T-cell (primary cell): ENCODE results near the gene MRPS34. TPM values are rescaled to one million over a fixed set of nuclear protein-coding genes. Genes with fewer than 3 reads are reported as not detected.

Source experiments
- ATAC-seq, 4 experiments: fragments of 200-7000 bp in 3 of 4; fragments of 150-1000 bp in 1 of 4; cut with Tn5 transposase; replicated peaks in 1 of 4; 1 replicate in 3 of 4; 2 replicates in 1 of 4; pipeline ENCODE4 v1.10.0; 2021; ENCODE audit warnings: moderate library complexity in 3 of 4, mild to moderate bottlenecking in 2 of 4, moderate number of reproducible peaks in 1 of 4
- CTCF ChIA-PET, 2 donors: fragments of 300-600 bp; sonication (Branson Sonifier 250); formaldehyde crosslinking; loops; one replicate each; lab custom pipeline; 2022; ENCODE audit warnings: antibody characterized with exemption in 2 of 2; lab: Charles Lee
- POLR2A ChIA-PET, 2 donors: fragments of 300-600 bp; sonication (Branson Sonifier 250); formaldehyde crosslinking; loops; one replicate each; lab custom pipeline; 2022; ENCODE audit warnings: antibody characterized with exemption in 2 of 2; lab: Charles Lee
- DNase-seq, 35 experiments: peaks; one replicate each; pipeline versions ENCODE4 v3.0.0 to v3.0.0-alpha.2; 2013 to 2023
- H3K27ac ChIP-seq: one replicate; pipeline ENCODE4 v1.5.1; 2013; ENCODE audit warnings: low read length
- H3K27me3 ChIP-seq, 2 experiments: replicated peaks in 1 of 2; 1 replicate in 1 of 2; 2 replicates in 1 of 2; pipeline versions ENCODE4 v1.6.1 to v1.7.0; 2013; ENCODE audit warnings: low read length in 1 of 2, mixed read lengths in 1 of 2; ENCODE audit not compliant: control insufficient read depth in 2 of 2, insufficient read depth in 2 of 2; ENCODE audit errors: extremely low read depth in 1 of 2
- H3K36me3 ChIP-seq, 2 donors: 1 replicate in 1 of 2; 2 replicates in 1 of 2; pipeline versions ENCODE4 v1.6.1 to v1.7.0; 2013; ENCODE audit warnings: low read length in 1 of 2; ENCODE audit not compliant: control insufficient read depth in 2 of 2, insufficient read depth in 1 of 2; ENCODE audit errors: extremely low read depth in 1 of 2
- H3K4me1 ChIP-seq, 2 experiments: 1 replicate in 1 of 2; 2 replicates in 1 of 2; pipeline versions ENCODE4 v1.6.1 to v1.7.0; 2013; ENCODE audit warnings: low read length in 2 of 2, mixed read lengths in 1 of 2; ENCODE audit not compliant: insufficient read depth in 2 of 2, control insufficient read depth in 1 of 2; ENCODE audit errors: extremely low read depth in 1 of 2
- H3K4me3 ChIP-seq, 2 donors: 1 replicate in 1 of 2; 2 replicates in 1 of 2; pipeline versions ENCODE4 v1.5.1 to v1.7.0; 2013; ENCODE audit warnings: mild to moderate bottlenecking in 2 of 2, low read length in 1 of 2, moderate library complexity in 1 of 2; ENCODE audit not compliant: control insufficient read depth in 1 of 2; ENCODE audit errors: extremely low read depth in 1 of 2
- H3K9me3 ChIP-seq: 2 replicates; pipeline ENCODE4 v1.7.0; 2013
- H3K27ac Mint-ChIP-seq, 2 donors: one replicate each; pipeline ENCODE4 v1.8.0; 2020 to 2021; ENCODE audit warnings: mild to moderate bottlenecking in 2 of 2, mixed read lengths in 2 of 2
- H3K27me3 Mint-ChIP-seq, 2 donors: one replicate each; pipeline ENCODE4 v1.8.0; 2021 to 2022; ENCODE audit warnings: mixed read lengths in 2 of 2
- H3K36me3 Mint-ChIP-seq: one replicate; pipeline ENCODE4 v1.8.0; 2021; ENCODE audit warnings: mixed read lengths
- H3K4me1 Mint-ChIP-seq, 3 donors: one replicate each; pipeline ENCODE4 v1.8.0; 2020 to 2022; ENCODE audit warnings: mixed read lengths in 3 of 3, mild to moderate bottlenecking in 1 of 3
- H3K4me3 Mint-ChIP-seq, 3 donors: one replicate each; pipeline ENCODE4 v1.8.0; 2020 to 2022; ENCODE audit warnings: mild to moderate bottlenecking in 3 of 3, mixed read lengths in 3 of 3, moderate library complexity in 3 of 3
- H3K9me3 Mint-ChIP-seq, 3 donors: one replicate each; pipeline ENCODE4 v1.8.0; 2020 to 2022; ENCODE audit warnings: mixed read lengths in 3 of 3
- WGBS: methylation state at CpG from one replicate; pipeline ENCODE4 v1.1.5; 2013; ENCODE audit warnings: missing lambda C conversion rate; ENCODE audit not compliant: insufficient coverage; 5-methylcytosine and 5-hydroxymethylcytosine counted together
- total RNA-seq, 35 experiments: library from RNA in 6 of 35; stranded (reverse) in 6 of 35; fragments of 120-200 nt in 1 of 35; gene quantifications; one replicate each; pipeline versions ENCODE4 v1.2.1 to v1.2.4 and lab custom pipeline; 2013 to 2026

Gene MRPS34
- total RNA-seq, 5 donors from 2014 or later (not counting 1 experiment from before 2014, with no cell fraction given): 37.5 to 91.2 (median 77.9) TPM

DNA sequence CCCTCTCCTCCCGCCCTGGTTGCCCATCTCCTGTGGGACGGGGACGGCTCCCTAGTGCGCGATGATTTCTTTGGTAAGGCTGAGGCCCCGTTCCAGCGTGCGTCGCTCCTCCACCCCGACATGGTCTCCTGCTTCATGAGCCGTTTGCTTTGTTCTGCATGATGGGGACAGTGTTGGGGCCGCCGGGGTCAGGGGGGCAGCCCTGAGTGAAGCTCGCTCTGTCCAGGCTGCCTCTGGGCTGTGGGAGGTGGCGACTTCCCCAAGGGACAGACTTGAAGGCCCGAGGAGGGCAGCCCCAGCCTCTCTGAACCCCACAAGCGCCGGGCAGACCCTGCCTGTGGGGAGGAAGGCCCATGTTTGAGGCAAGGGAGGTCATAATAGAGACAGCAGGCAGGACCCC, 14.0 kb downstream of the MRPS34 start:
- Mint-ChIP-seq H3K4me1 (peaks cover 6 to 20% (median 9%) of the 10 kb centered on the region in 3 donors), H3K9me3 (no peaks in the 10 kb centered on the region), H3K27ac (no peak overlapping the region), H3K4me3 (no peak overlapping the region), H3K27me3 (no peaks in the 10 kb centered on the region), H3K36me3 (peaks cover 14% of the 10 kb centered on the region)
- POLR2A ChIA-PET: no interaction called here
- DNase-seq: no peak
- Histone ChIP-seq H3K4me1 (peaks cover 0 to 14% of the 10 kb centered on the region in 2 experiments), H3K36me3 (peaks cover 22 to 41% of the 10 kb centered on the region in 2 donors), H3K27me3 (no peaks in the 10 kb centered on the region), H3K4me3 (no peak overlapping the region), H3K9me3 (no peaks in the 10 kb centered on the region), H3K27ac (no peak overlapping the region)
- ATAC-seq: no peak
- CTCF ChIA-PET: no interaction called here
- WGBS: 98% methylated on average over 7 of the region's 18 CpGs

DNA sequence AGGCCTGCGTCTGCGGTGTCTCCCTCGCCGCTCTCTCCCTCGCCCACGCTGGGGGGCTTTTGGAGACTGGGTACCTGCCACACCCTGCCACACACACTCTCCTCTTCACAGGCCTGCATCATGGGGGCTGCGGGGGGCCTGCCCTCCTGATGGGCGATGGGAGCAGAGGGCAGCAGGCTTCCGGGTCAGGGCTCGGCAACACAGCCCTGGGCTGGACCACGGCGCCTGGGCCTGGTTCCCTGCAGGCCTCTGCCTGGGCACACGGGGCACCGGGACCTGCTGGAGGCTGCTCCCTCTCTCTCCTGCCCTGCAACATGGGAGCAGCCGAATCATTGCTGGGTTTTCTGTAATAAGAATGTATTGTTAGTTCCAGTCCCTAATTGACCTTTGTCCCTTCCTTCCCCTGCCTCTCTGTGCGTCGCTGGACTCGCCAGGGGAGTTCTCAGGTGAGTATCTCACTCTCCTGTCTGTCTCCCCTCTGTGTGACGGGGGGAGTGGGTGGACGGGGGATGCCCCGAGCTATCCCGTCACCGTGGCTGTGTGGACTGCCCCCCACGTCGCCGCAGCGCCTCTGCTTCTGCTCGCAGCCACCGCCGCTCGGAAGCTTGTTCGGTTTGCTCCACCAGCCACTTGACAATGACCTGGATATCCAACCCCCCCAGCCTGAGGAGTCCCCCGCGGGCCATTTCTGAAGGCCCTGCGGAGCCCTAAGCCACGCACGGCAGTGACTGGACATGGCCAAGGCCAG, 15.0 kb downstream of the MRPS34 start:
- no peak overlapping the region for H3K4me3 ChIP-seq
- peaks cover 16% of the 10 kb centered on the region for H3K36me3 Mint-ChIP-seq
- no peak overlapping the region for H3K27ac ChIP-seq
- ChIA-PET CTCF (no interaction called here), POLR2A (no interaction called here)
- H3K4me1 ChIP-seq: peaks cover 0 to 14% of the 10 kb centered on the region in 2 experiments
- H3K27me3 ChIP-seq: no peaks in the 10 kb centered on the region
- H3K27ac Mint-ChIP-seq: peak overlapping the region in 1 of 2 donors; percentile 77
- no peak for ATAC-seq
- no peaks in the 10 kb centered on the region for H3K27me3 Mint-ChIP-seq
- no peak for DNase-seq
- H3K9me3 Mint-ChIP-seq: no peaks in the 10 kb centered on the region
- H3K36me3 ChIP-seq: peaks cover 25 to 39% of the 10 kb centered on the region in 2 donors
- H3K4me3 Mint-ChIP-seq: no peak overlapping the region
- H3K4me1 Mint-ChIP-seq: peaks cover 6 to 20% (median 9%) of the 10 kb centered on the region in 3 donors
- 95% methylated on average over 18 of the region's 37 CpGs for WGBS
- no peaks in the 10 kb centered on the region for H3K9me3 ChIP-seq

DNA sequence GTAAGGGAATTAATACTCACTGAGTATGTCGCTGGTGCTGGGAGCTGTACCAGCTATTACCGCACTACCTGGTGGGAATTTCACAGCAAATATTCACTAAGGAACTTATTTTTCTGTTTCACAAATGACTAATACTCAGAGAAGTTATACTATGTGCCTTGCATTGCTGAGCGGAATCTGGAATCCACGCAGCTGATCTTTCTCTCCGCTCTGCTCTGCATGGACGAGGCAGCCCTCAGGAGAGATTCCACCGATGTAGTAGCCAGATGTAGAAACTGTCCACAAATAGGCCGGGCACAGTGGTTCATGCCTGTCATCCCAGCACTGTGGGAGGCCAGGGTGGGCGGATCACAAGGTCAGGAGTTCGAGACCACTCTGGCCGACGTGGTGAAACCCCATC, 18.7 kb downstream of the MRPS34 start:
- Histone ChIP-seq H3K36me3 (peaks cover 24 to 44% of the 10 kb centered on the region in 2 donors), H3K4me3 (no peak overlapping the region), H3K4me1 (peaks cover 0 to 14% of the 10 kb centered on the region in 2 experiments), H3K27me3 (no peaks in the 10 kb centered on the region), H3K27ac (no peak overlapping the region), H3K9me3 (no peaks in the 10 kb centered on the region)
- CTCF ChIA-PET: no interaction called here
- no peaks in the 10 kb centered on the region for H3K9me3 Mint-ChIP-seq
- H3K36me3 Mint-ChIP-seq: peaks cover 20% of the 10 kb centered on the region
- peaks cover 6 to 20% (median 9%) of the 10 kb centered on the region in 3 donors for H3K4me1 Mint-ChIP-seq
- DNase-seq (no peak), ATAC-seq (no peak)
- no peak overlapping the region for H3K4me3 Mint-ChIP-seq
- peak overlapping the region in 1 of 2 donors; percentile 11 for H3K27ac Mint-ChIP-seq
- H3K27me3 Mint-ChIP-seq: no peaks in the 10 kb centered on the region
- POLR2A ChIA-PET: no interaction called here
- WGBS: 90% methylated on average over 10 of the region's 12 CpGs

DNA sequence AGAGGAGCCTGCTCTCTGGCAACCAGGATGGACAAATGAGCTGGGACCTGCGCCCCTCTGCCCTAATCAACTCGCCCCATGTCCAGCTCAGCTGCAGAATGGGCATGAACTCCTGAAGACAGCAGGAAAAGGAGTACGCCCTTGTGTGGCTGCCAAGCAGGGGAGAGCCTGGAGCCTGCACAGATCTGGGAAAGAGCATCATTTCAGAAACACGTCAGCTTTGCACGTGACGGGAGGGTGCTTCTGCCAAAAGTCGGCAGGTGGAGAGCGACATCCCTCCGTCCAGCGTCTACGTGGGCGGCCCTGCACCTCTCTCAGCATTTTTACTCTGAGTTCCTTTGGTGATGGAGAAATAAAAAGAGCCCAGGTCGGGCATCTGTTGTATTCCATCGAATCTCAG, 20.1 kb downstream of the MRPS34 start:
- no peak for ATAC-seq
- Mint-ChIP-seq H3K4me1 (peaks cover 6 to 18% (median 9%) of the 10 kb centered on the region in 3 donors), H3K27me3 (no peaks in the 10 kb centered on the region), H3K4me3 (no peak overlapping the region), H3K9me3 (no peaks in the 10 kb centered on the region), H3K27ac (no peak overlapping the region), H3K36me3 (peaks cover 25% of the 10 kb centered on the region)
- H3K4me1 ChIP-seq: peaks cover 0 to 11% of the 10 kb centered on the region in 2 experiments
- no peaks in the 10 kb centered on the region for H3K9me3 ChIP-seq
- peaks cover 26 to 52% of the 10 kb centered on the region in 2 donors for H3K36me3 ChIP-seq
- H3K27me3 ChIP-seq: no peaks in the 10 kb centered on the region
- POLR2A ChIA-PET: no interaction called here
- no peak for DNase-seq
- 100% methylated on average over 8 of the region's 14 CpGs for WGBS
- H3K27ac ChIP-seq: no peak overlapping the region
- H3K4me3 ChIP-seq: no peak overlapping the region
- CTCF ChIA-PET: no interaction called here

DNA sequence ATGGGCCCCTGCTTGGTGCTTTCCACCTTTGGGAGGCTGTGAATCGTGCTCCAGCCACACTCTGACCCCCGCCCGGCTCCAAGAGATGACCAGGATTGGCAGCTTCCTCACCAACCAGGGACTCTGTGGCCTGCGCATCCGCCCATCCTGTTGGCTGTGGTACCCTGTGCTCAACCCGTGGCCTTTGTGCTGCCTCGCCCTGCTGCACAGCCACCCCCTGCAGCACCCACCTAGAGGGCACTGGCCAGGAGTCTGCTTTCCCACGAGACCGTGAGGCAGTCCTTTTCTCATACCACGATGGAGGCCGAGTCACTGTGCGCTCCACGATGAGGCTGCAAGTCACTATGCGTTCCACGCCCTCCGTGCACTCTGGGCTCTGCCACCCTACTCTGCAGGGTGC, 21.0 kb downstream of the MRPS34 start:
- no peaks in the 10 kb centered on the region for H3K27me3 Mint-ChIP-seq
- Histone ChIP-seq H3K4me3 (no peak overlapping the region), H3K9me3 (no peaks in the 10 kb centered on the region), H3K27me3 (no peaks in the 10 kb centered on the region), H3K27ac (no peak overlapping the region), H3K4me1 (peaks cover 0 to 2% of the 10 kb centered on the region in 2 experiments), H3K36me3 (peaks cover 28 to 61% of the 10 kb centered on the region in 2 donors)
- H3K9me3 Mint-ChIP-seq: no peaks in the 10 kb centered on the region
- peaks cover 4 to 10% (median 6%) of the 10 kb centered on the region in 3 donors for H3K4me1 Mint-ChIP-seq
- no peak overlapping the region for H3K27ac Mint-ChIP-seq
- ATAC-seq (no peak), DNase-seq (no peak)
- 96% methylated on average over 16 of the region's 16 CpGs for WGBS
- ChIA-PET CTCF (no interaction called here), POLR2A (no interaction called here)
- no peak overlapping the region for H3K4me3 Mint-ChIP-seq
- peaks cover 25% of the 10 kb centered on the region for H3K36me3 Mint-ChIP-seq

DNA sequence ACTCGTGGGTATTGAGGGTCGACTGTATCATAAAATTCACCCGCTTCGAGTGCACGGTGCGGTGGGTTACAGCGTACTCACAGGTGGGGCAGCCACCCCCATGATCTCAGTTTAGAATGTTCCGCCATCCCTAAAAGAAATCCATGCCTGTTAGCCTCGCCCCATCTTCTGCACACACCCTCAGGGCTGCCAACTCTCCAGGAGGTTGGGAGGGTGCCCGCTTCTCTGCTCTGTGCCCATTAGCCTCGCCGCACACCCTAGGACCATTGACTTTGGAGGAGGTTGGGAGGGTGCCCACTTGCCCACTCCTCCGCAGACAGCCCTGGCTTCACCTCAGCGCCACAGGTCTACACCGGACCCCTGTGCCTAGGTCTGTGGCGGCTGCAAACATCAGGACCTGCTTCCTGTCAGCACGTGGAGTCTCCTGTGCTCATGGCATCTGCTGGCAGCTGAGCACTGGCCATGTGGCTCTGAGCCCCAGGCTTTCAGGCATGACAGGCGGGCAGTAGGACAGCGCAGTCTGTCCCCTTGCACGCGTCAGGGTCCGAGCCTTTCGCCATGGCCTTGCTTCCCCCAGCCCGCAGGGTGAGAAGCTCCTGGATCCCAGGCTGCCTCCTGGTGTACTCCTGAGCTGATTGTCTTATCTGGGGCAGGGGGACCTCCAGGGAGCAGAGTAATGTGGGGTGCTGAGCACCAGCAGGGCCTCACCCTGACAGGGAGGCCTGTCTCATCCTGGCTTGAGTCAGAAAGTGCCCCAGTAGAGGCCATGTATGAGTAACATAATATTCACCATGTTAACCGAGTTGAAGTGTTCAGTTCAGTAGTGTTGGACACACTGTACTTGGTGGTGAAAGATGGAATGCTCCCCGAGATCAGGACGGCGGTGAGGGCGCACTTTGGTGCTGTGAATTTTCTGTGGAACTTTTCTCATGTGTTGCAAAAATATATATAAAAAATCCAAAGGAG, 23.5 kb downstream of the MRPS34 start:
- CTCF ChIA-PET: no interaction called here
- Histone ChIP-seq H3K9me3 (no peaks in the 10 kb centered on the region), H3K27me3 (no peaks in the 10 kb centered on the region), H3K4me1 (no peaks in the 10 kb centered on the region), H3K27ac (no peak overlapping the region), H3K36me3 (peaks cover 32 to 69% of the 10 kb centered on the region in 2 donors), H3K4me3 (no peak overlapping the region)
- H3K4me1 Mint-ChIP-seq: no peaks in the 10 kb centered on the region
- peaks cover 32% of the 10 kb centered on the region for H3K36me3 Mint-ChIP-seq
- 97% methylated on average over 22 of the region's 29 CpGs for WGBS
- no peak overlapping the region for H3K4me3 Mint-ChIP-seq
- H3K9me3 Mint-ChIP-seq: no peaks in the 10 kb centered on the region
- ATAC-seq (no peak), DNase-seq (no peak)
- POLR2A ChIA-PET: no interaction called here
- no peak overlapping the region for H3K27ac Mint-ChIP-seq
- no peaks in the 10 kb centered on the region for H3K27me3 Mint-ChIP-seq
